Common myeloid progenitor, CD34-positive (primary cell): ENCODE results near the gene ACVR1B.

Source experiments
- CTCF ChIA-PET: fragments of 350-600 bp; sonication (Branson Sonifier 250); formaldehyde crosslinking; loops from one replicate; lab custom pipeline; 2021; ENCODE audit warnings: antibody characterized with exemption; lab: Charles Lee
- POLR2A ChIA-PET: fragments of 350-600 bp; sonication (Branson Sonifier 250); formaldehyde crosslinking; loops from one replicate; lab custom pipeline; 2021; ENCODE audit warnings: antibody characterized with exemption; lab: Charles Lee
- DNase-seq, 3 donors: peaks; one replicate each; pipeline versions ENCODE4 v3.0.0 to v3.0.0-alpha.2; 2013
- H3K27ac ChIP-seq, 2 experiments: 1 replicate in 1 of 2; 2 replicates in 1 of 2; pipeline ENCODE4 v1.7.0; 2013; ENCODE audit warnings: inconsistent platforms in 2 of 2, low read length in 2 of 2, mild to moderate bottlenecking in 2 of 2, low read depth in 1 of 2, moderate library complexity in 1 of 2; ENCODE audit not compliant: severe bottlenecking in 2 of 2, insufficient read depth in 1 of 2, poor library complexity in 1 of 2
- H3K27me3 ChIP-seq, 5 experiments: replicated peaks in 2 of 5; 1 replicate in 3 of 5; 2 replicates in 2 of 5; pipeline versions ENCODE4 v1.6.1 to v1.7.0; 2013; ENCODE audit warnings: low read length in 4 of 5, mild to moderate bottlenecking in 2 of 5, moderate library complexity in 2 of 5, inconsistent platforms in 1 of 5; ENCODE audit not compliant: insufficient read depth in 5 of 5, control insufficient read depth in 4 of 5
- H3K36me3 ChIP-seq, 4 experiments: 1 replicate in 2 of 4; 2 replicates in 2 of 4; pipeline versions ENCODE4 v1.6.1 to v1.7.0; 2013; ENCODE audit warnings: low read length in 3 of 4, control low read depth in 1 of 4, mild to moderate bottlenecking in 1 of 4; ENCODE audit not compliant: control insufficient read depth in 4 of 4, insufficient read depth in 4 of 4
- H3K4me1 ChIP-seq, 4 experiments: 1 replicate in 3 of 4; 2 replicates in 1 of 4; pipeline versions ENCODE4 v1.6.1 to v1.7.1; 2013; ENCODE audit warnings: low read length in 3 of 4, mild to moderate bottlenecking in 3 of 4, control low read depth in 1 of 4, inconsistent platforms in 1 of 4, moderate library complexity in 1 of 4; ENCODE audit not compliant: control insufficient read depth in 4 of 4, insufficient read depth in 4 of 4; ENCODE audit errors: control extremely low read depth in 1 of 4
- H3K4me3 ChIP-seq, 7 experiments: 1 replicate in 4 of 7; 2 replicates in 3 of 7; pipeline versions ENCODE4 v1.5.1 to v1.7.0; 2013; ENCODE audit warnings: mild to moderate bottlenecking in 7 of 7, low read length in 6 of 7, moderate library complexity in 6 of 7, inconsistent platforms in 2 of 7, low read depth in 2 of 7, control low read depth in 1 of 7; ENCODE audit not compliant: insufficient read depth in 4 of 7, control insufficient read depth in 1 of 7; ENCODE audit errors: extremely low read depth in 1 of 7
- H3K9me3 ChIP-seq, 5 experiments: 1 replicate in 4 of 5; 2 replicates in 1 of 5; pipeline versions ENCODE4 v1.6.1 to v1.7.1; 2013; ENCODE audit warnings: low read length in 4 of 5, mild to moderate bottlenecking in 2 of 5, inconsistent platforms in 1 of 5, low read depth in 1 of 5, moderate library complexity in 1 of 5; ENCODE audit not compliant: control insufficient read depth in 4 of 5, insufficient read depth in 2 of 5; ENCODE audit errors: control extremely low read depth in 1 of 5
- WGBS: methylation state at CpG from one replicate; pipeline ENCODE4 v1.1.5; 2013; ENCODE audit not compliant: insufficient coverage; 5-methylcytosine and 5-hydroxymethylcytosine counted together

Gene ACVR1B

GRCh38 chr12:51960890-51961289, 9.4 kb downstream of the ACVR1B start:
- WGBS, result no CpG with 5 or more reads among the region's 6 CpGs
- ChIA-PET CTCF (interaction anchor here (0.7 to 4.4 kb wide), 4 partner anchors 10 to 59 kb away, joined by 3 to 25 read pairs (median 4); no protein-coding TSS in a partner anchor), POLR2A (no interaction called here)
- DNase-seq, result no peak
- Histone ChIP-seq H3K27ac (no peak overlapping the region), H3K9me3 (no peaks in the 10 kb centered on the region), H3K36me3 (peaks cover 0 to 5% (median 4%) of the 10 kb centered on the region in 4 experiments), H3K27me3 (no peaks in the 10 kb centered on the region), H3K4me3 (no peak overlapping the region), H3K4me1 (peaks cover 14 to 28% (median 17%) of the 10 kb centered on the region in 4 experiments)

- no peaks in the 10 kb centered on the region for H3K27me3 ChIP-seq
- ChIA-PET CTCF (interaction anchor here (0.8 to 4.4 kb wide), 8 partner anchors 9 to 63 kb away, joined by 3 to 25 read pairs (median 5); no protein-coding TSS in a partner anchor), POLR2A (no interaction called here)
- H3K27ac ChIP-seq, result no peak overlapping the region
- H3K36me3 ChIP-seq, result peaks cover 2 to 5% (median 3%) of the 10 kb centered on the region in 4 experiments
- no peak overlapping the region for H3K4me3 ChIP-seq
- no peaks in the 10 kb centered on the region for H3K9me3 ChIP-seq
- peaks cover 14 to 28% (median 17%) of the 10 kb centered on the region in 4 experiments for H3K4me1 ChIP-seq
- 17% methylated on average over 1 of the region's 1 CpG for WGBS
- no peak for DNase-seq
These were observed 10.3 kb downstream of the ACVR1B start for GRCh38 chr12:51961834-51962233.

DNA sequence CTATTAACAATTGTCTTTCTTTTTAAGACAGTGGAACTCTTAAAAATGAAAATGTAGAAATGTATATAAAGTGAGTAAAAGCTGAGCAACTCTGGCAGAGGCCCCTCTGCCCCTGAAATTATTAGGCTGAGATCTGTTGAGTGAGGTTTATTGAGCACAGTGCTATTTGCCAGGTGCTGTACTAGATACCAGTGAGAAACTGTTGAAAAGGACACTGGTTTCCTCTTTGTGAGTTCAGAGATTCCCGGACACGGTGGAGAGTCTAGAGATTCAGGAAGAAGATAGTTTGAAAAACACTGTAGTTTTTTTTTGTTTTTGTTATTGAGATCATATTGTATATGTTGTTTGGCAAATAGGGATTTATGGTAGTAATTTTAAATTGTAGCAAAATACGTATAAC, 11.2 kb downstream of the ACVR1B start:
- Histone ChIP-seq H3K4me3 (peak overlapping the region in 2 of 7 experiments; percentile 7 to 40), H3K36me3 (peaks cover 2 to 5% (median 3%) of the 10 kb centered on the region in 4 experiments), H3K27me3 (no peaks in the 10 kb centered on the region), H3K27ac (no peak overlapping the region), H3K4me1 (peaks cover 14 to 28% (median 17%) of the 10 kb centered on the region in 4 experiments), H3K9me3 (no peaks in the 10 kb centered on the region)
- CTCF ChIA-PET, result interaction anchor here (0.7 to 4.4 kb wide), 5 partner anchors 8 to 70 kb away, joined by 3 to 25 read pairs (median 5); no protein-coding TSS in a partner anchor
- WGBS, result 0% methylated on average over 2 of the region's 3 CpGs
- POLR2A ChIA-PET, result no interaction called here
- DNase-seq, result peak in 2 of 3 donors; percentile 62 to 80

DNA sequence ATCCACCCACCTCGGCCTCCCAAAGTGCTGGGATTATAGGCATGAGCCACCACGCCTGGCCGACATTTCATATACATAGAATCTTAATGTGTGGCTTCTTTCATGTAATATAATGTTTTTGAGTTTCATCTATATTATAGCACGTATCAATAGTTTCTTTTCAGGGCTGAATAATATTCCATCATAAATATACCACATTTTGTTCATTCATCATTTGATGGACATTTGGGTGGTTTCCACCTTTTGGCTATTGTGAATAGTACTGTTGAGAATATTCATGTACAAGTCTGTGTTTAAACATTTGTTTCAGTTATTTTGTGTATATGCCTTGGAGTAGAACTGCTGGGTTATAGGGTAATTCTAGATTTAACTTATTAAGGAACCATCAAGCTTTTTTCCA, 12.0 kb downstream of the ACVR1B start:
- CTCF ChIA-PET, result no interaction called here
- Histone ChIP-seq H3K4me1 (peaks cover 14 to 28% (median 17%) of the 10 kb centered on the region in 4 experiments), H3K27me3 (no peaks in the 10 kb centered on the region), H3K27ac (no peak overlapping the region), H3K9me3 (no peaks in the 10 kb centered on the region), H3K36me3 (peaks cover 2 to 5% (median 3%) of the 10 kb centered on the region in 4 experiments), H3K4me3 (no peak overlapping the region)
- POLR2A ChIA-PET, result no interaction called here
- no CpG with 5 or more reads among the region's 4 CpGs for WGBS
- DNase-seq, result no peak

DNA sequence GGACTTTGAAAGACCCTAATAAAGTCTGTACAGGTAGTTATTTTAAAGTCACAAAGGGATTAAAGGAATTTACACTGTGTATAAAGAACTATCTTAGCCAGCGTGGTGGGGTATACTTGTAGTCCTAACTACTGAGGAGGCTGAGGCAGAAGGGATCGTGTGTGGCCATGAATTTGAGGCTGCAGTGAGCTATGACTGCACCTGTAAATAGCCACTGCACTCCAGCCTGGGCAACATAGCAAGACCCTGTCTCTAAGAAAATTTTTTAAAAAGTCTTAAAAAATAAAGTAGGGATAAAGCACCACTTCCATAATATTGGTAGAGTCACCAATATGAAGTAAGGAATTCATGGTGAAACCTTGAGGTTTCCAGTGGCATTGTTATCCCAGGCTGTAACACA, 18.1 kb downstream of the ACVR1B start:
- Histone ChIP-seq H3K4me1 (peaks cover 41 to 49% (median 45%) of the 10 kb centered on the region in 4 experiments), H3K27me3 (no peaks in the 10 kb centered on the region), H3K27ac (no peak overlapping the region), H3K4me3 (no peak overlapping the region), H3K9me3 (no peaks in the 10 kb centered on the region), H3K36me3 (peaks cover 0 to 3% (median 2%) of the 10 kb centered on the region in 4 experiments)
- no peak for DNase-seq
- POLR2A ChIA-PET, result no interaction called here
- CTCF ChIA-PET, result interaction anchor here (1.3 to 2.9 kb wide), 5 partner anchors 9 to 43 kb away, joined by 3 to 25 read pairs (median 7); partner anchors contain the start of gene ACVR1B
- 100% methylated on average over 2 of the region's 2 CpGs for WGBS

DNA sequence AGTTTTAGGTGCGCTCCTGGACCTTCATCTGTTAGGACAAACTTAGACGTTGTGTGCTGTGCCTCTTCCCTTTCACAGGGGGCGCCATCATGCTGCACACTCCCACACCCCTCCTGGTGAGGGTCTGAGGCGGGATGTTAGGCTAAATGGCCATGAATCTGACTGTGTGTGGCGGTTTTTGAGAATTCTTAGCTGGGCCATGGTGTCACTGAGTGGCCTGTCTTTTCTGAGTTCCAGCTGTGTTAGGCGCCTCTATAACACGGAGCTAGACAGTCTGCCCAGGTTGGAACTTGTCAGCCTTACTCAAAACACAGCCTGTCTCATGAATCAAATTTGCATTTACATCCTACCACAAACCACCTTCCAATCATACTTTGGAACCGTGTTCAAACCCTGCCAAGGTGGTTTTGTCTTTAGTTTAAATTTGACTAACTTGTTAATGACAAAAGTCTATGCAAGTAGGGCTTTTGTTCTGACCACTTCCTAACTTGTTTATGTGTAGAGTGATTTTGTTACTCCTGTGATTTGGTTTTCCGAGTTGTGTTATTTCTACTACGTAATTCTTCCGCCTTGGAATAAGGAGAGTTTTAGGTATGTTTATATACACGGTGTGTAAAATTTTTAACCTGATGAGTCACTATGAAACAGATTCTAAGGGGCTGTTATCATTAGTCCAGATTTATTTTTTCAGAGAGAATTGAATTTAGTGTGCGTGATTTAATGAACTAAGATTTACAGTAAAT, 19.6 kb downstream of the ACVR1B start:
- H3K4me1 ChIP-seq, result peaks cover 49 to 62% (median 54%) of the 10 kb centered on the region in 4 experiments
- H3K9me3 ChIP-seq, result no peaks in the 10 kb centered on the region
- no peaks in the 10 kb centered on the region for H3K27me3 ChIP-seq
- WGBS, result 60% methylated on average over 4 of the region's 13 CpGs
- peak in 2 of 3 donors; percentile 41 to 47 for DNase-seq
- POLR2A ChIA-PET, result no interaction called here
- H3K4me3 ChIP-seq, result peak overlapping the region in 2 of 7 experiments; percentile 4 to 26
- CTCF ChIA-PET, result interaction anchor here (0.7 to 2.9 kb wide), 12 partner anchors 10 to 55 kb away, joined by 3 to 25 read pairs (median 4); partner anchors contain the start of gene ACVR1B
- H3K36me3 ChIP-seq, result peaks cover 0 to 11% (median 6%) of the 10 kb centered on the region in 4 experiments
- H3K27ac ChIP-seq, result no peak overlapping the region
